NB4 (cell line): ENCODE results near the gene DAD1.
A peak's percentile ranks its signal among the peaks of the same experiment; 100 is the strongest.

Source experiments
- CTCF ChIP-seq: IDR thresholded peaks from one replicate; pipeline ENCODE4 v1.5.1; 2012; ENCODE audit warnings: low read depth, low read length
- MAX ChIP-seq: IDR thresholded peaks from 2 replicates; pipeline ENCODE4 v1.6.1; 2011; ENCODE audit warnings: low read depth, low read length
- POLR2A ChIP-seq: IDR thresholded peaks from 2 replicates; pipeline ENCODE4 v1.6.1; 2011; ENCODE audit warnings: mild to moderate bottlenecking; ENCODE audit not compliant: insufficient read length; ENCODE audit errors: extremely low read depth

GRCh38 chr14:22538671-22539228 lies 50.3 kb downstream of the DAD1 start:
- TF ChIP-seq CTCF (no peak), POLR2A (peak; percentile 53), MAX (peak; percentile 39; the same call in 1 of the 2 replicates)
